Fibroblast of pulmonary artery (primary cell): ENCODE data around the gene MTM1.

Experiments used
- DNase-seq: peaks from one replicate; pipeline ENCODE4 v3.0.0-alpha.2; 2010; ENCODE audit warnings: low read depth
- H3K4me3 ChIP-seq: replicated peaks from 2 replicates; pipeline ENCODE4 v1.5.1; 2011; ENCODE audit warnings: low read depth, mild to moderate bottlenecking, control low read depth, low read length, moderate library complexity
- CTCF ChIP-seq: IDR thresholded peaks from 2 replicates; pipeline ENCODE4 v1.5.1; 2011; ENCODE audit warnings: mild to moderate bottlenecking, control low read depth, low read length, inconsistent platforms; ENCODE audit errors: missing control alignments

The MTM1 gene

GRCh38 chrX:150568320-150569154 lies at the start of gene MTM1:
TSS of gene MTM1 (plus strand) at chrX:150568621. CDS start at chrX:150592615, 23,994 bp downstream.
- H3K4me3 ChIP-seq, result peak within 1 kb of the TSS; percentile 68
- DNase-seq, result peak; percentile 95
- TF ChIP-seq CTCF, result no peak

DNA sequence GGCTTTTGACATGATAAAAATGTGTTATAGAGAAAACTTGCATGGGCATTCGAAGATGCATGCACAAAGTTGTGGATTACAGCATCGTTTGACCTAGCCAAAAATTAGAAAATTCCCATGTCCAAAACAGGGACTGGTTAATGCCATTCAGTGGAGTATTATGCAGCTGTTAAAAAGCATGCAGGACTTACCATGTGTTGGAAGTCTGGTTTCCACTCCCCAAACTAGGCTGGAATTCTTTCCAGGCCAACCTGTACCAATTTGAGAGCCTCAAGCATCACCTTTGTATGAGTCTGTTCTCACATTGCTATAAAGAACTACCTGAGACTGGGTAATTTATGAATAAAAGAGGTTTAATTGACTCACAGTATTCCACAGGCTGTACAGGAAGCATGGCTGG lies 45.9 kb upstream of the MTM1 start:
- no peak overlapping the region for H3K4me3 ChIP-seq
- no peak for TF ChIP-seq CTCF
- no peak for DNase-seq

DNA sequence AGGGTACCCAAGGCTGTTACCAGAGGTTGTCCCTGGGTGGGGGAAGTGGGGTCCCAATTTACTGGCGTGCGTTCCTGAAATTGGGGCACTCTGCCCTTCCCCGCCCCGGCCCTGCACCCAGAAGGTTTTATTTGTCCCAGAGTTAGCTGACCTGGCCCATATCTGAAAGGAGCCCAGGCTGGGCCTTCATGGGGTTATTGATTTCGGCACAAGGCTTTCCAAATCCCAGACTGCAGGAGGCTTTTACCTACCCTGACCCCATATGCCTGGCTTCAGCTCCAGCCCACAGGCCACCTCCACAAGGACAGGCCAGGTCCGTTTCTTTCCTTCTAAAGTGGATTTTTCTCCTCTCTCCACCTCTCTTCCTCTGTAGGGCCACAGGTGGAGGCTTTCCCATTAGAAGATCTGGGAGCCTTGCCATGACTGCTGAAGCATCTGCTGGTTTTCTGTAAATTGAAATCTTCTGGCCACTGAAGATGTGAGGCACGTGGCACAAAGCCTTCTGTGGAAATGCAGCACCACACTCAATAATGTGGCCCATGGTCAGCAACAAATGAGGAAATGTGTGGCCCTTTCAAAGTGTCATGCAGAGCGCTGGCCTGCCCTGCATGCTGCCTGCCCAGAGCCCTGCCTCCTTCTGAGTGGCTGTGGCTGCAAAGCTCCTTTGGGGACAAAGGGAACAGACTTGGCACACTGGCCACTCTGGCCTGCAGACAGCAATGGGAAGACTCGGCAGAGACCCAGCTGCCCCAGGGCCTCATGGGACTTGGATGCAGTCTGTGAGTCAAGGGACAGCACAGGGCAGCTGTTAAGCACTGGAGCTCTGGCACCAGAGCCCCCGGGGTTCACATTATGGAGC lies 43.1 kb upstream of the MTM1 start:
- no peak overlapping the region for H3K4me3 ChIP-seq
- no peak for TF ChIP-seq CTCF
- DNase-seq, result no peak

DNA sequence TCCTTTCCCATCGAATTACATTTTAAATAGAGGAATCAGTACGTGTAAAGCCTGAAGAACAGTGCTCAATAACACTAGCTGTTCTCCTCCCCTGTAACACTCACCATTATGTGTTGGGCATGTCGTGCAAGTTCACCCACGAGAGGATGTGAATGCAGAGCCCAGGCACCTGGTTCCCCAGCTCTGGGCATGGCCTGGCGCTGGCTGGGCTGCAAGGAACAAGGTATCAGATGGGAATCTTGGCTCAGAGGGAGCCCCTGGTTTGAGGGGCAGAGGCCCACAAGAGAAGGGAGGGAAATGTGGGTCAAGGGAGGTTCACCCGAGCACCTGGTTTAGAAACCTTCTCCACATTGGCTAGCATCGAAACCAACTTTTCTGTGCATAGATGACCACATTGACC lies 41.7 kb upstream of the MTM1 start:
- TF ChIP-seq CTCF, result no peak
- DNase-seq, result no peak
- H3K4me3 ChIP-seq, result no peak overlapping the region

DNA sequence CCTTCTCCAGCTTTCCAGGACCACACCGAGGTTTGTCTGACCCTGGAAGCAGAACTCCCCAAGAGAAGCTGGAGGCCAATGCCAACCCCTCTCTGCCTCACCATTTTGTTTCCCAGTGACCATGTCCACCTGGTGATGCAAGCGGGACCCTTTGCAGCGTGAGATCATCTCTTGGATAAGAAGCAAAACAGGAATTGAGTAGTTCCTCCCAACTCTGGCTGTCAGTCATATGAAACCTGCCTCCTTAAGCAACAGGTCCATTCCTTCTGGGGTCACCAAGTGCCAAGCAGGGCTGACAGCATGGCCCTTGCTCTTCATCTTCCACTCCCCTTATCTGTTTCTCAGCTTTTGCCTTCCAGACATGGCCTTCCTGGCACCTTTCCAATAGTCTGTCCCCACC lies 41.3 kb upstream of the MTM1 start:
- TF ChIP-seq CTCF, result no peak
- no peak for DNase-seq
- no peak overlapping the region for H3K4me3 ChIP-seq

GRCh38 chrX:150529587-150529986 lies 38.8 kb upstream of the MTM1 start:
- H3K4me3 ChIP-seq, result no peak overlapping the region
- TF ChIP-seq CTCF, result no peak
- DNase-seq, result no peak
